UCSD-AML1 (cell line): Measurements from ENCODE around the gene OR10K1.

Experiments
- DNase-seq: peaks from one replicate; lab custom pipeline; 2025; ENCODE audit not compliant: unreplicated experiment; lab: John Stamatoyannopoulos, UW

Gene OR10K1

GRCh38 chr1:158516966-158517365, 55.3 kb downstream of the OR10K1 start:
- no peak for DNase-seq
